ENCODE data around the gene EPC2.

EPC2 gene

GRCh38 chr2:148643998-148644882 lies at the start of gene EPC2:
EPC2 (plus strand) TSS chr2:148644751; CDS start chr2:148645018, 267 bp downstream.
- peak; percentile 88 for DNase-seq (ENCODE audit: low spot score)
- no peak for TF ChIP-seq CTCF (IDR thresholded peaks at IDR 0.05)
- H3K27ac ChIP-seq, result peak within 1 kb of the TSS; percentile 98 to 100
- peak within 1 kb of the TSS; percentile 99 for H3K4me3 ChIP-seq

GRCh38 chr2:148596018-148596417 lies 48.5 kb upstream of the EPC2 start:
- DNase-seq (ENCODE audit: low spot score), result no peak
- Histone ChIP-seq H3K4me3 (no peak overlapping the region), H3K27ac (no peak overlapping the region)
- TF ChIP-seq CTCF (IDR thresholded peaks at IDR 0.05), result no peak

GRCh38 chr2:148599109-148599991 lies 45.2 kb upstream of the EPC2 start:
- no peak overlapping the region for H3K27ac ChIP-seq
- TF ChIP-seq CTCF (IDR thresholded peaks at IDR 0.05), result no peak
- H3K4me3 ChIP-seq, result no peak overlapping the region
- DNase-seq (ENCODE audit: low spot score), result no peak

GRCh38 chr2:148602885-148603561 lies 41.5 kb upstream of the EPC2 start:
- no peak for TF ChIP-seq CTCF (IDR thresholded peaks at IDR 0.05)
- H3K27ac ChIP-seq, result no peak overlapping the region
- no peak for DNase-seq (ENCODE audit: low spot score)
- no peak overlapping the region for H3K4me3 ChIP-seq

- H3K27ac ChIP-seq, result no peak overlapping the region
- no peak overlapping the region for H3K4me3 ChIP-seq
- no peak for TF ChIP-seq CTCF (IDR thresholded peaks at IDR 0.05)
- no peak for DNase-seq (ENCODE audit: low spot score)
Measured at GRCh38 chr2:148603562-148603920, 41.0 kb upstream of the EPC2 start.

- no peak for TF ChIP-seq CTCF (IDR thresholded peaks at IDR 0.05)
- Histone ChIP-seq H3K4me3 (no peak overlapping the region), H3K27ac (no peak overlapping the region)
- DNase-seq (ENCODE audit: low spot score), result no peak
Measured at GRCh38 chr2:148604927-148605326, 39.6 kb upstream of the EPC2 start.

Measured in coronary artery (tissue), 2 donors.